GM23248 (cell line): ENCODE measurements around the gene CCDC92. TPM values are rescaled to one million over a fixed set of nuclear protein-coding genes. Genes with fewer than 3 reads are reported as not detected.

ENCODE experiments used
- DNase-seq: peaks from one replicate; pipeline ENCODE4 v3.0.0-alpha.2; 2015
- H2AFZ ChIP-seq: fragments of 200-600 bp; sonication (generic); 2 replicates; pipeline ENCODE4 v1.6.1; 2016; ENCODE audit warnings: antibody characterized with exemption
- H3F3A ChIP-seq: fragments of 200-600 bp; sonication (generic); 2 replicates; pipeline ENCODE4 v1.6.1; 2016; ENCODE audit warnings: mild to moderate bottlenecking, antibody characterized with exemption, mixed run types; ENCODE audit not compliant: insufficient read depth
- H3K27ac ChIP-seq: fragments of 200-600 bp; sonication (generic); 2 replicates; pipeline ENCODE4 v1.5.1; 2016; ENCODE audit warnings: mild to moderate bottlenecking
- H3K27me3 ChIP-seq: fragments of 200-600 bp; sonication (generic); replicated peaks from 2 replicates; pipeline ENCODE4 v1.6.1; 2016; ENCODE audit warnings: mild to moderate bottlenecking; ENCODE audit not compliant: insufficient read depth
- H3K36me3 ChIP-seq: fragments of 200-600 bp; sonication (generic); 2 replicates; pipeline ENCODE4 v1.6.1; 2016; ENCODE audit warnings: low read depth, mild to moderate bottlenecking
- H3K4me1 ChIP-seq: fragments of 200-600 bp; sonication (generic); 2 replicates; pipeline ENCODE4 v1.6.1; 2016; ENCODE audit warnings: mild to moderate bottlenecking; ENCODE audit not compliant: insufficient read depth
- H3K4me2 ChIP-seq: fragments of 200-600 bp; sonication (generic); one replicate; pipeline ENCODE4 v1.6.1; 2016; ENCODE audit warnings: mild to moderate bottlenecking; ENCODE audit not compliant: unreplicated experiment
- H3K4me3 ChIP-seq: fragments of 200-600 bp; sonication (generic); 2 replicates; pipeline ENCODE4 v1.5.1; 2016; ENCODE audit warnings: mild to moderate bottlenecking
- H3K79me2 ChIP-seq: fragments of 200-600 bp; sonication (generic); 2 replicates; pipeline ENCODE4 v1.6.1; 2016; ENCODE audit warnings: mild to moderate bottlenecking; ENCODE audit not compliant: insufficient read depth
- H3K9ac ChIP-seq: fragments of 200-600 bp; sonication (generic); 2 replicates; pipeline ENCODE4 v1.6.1; 2016; ENCODE audit warnings: mild to moderate bottlenecking
- H3K9me2 ChIP-seq: fragments of 200-600 bp; sonication (generic); 2 replicates; pipeline ENCODE4 v1.6.1; 2016; ENCODE audit warnings: mixed run types, mild to moderate bottlenecking, moderate library complexity; ENCODE audit not compliant: insufficient read depth
- H3K9me3 ChIP-seq: fragments of 200-600 bp; sonication (generic); one replicate; pipeline ENCODE4 v1.6.1; 2017; ENCODE audit warnings: low read depth
- H4K20me1 ChIP-seq: fragments of 200-600 bp; sonication (generic); 2 replicates; pipeline ENCODE4 v1.6.0; 2016; ENCODE audit not compliant: insufficient read depth
- EZH2 ChIP-seq: fragments of 200-600 bp; sonication (generic); IDR thresholded peaks from 2 replicates; pipeline ENCODE4 v1.6.1; 2018; ENCODE audit warnings: antibody characterized with exemption, mild to moderate bottlenecking; ENCODE audit not compliant: insufficient read depth, poor library complexity, severe bottlenecking
- EZH2phosphoT487 ChIP-seq: fragments of 200-600 bp; sonication (generic); IDR thresholded peaks from 2 replicates; pipeline ENCODE4 v1.6.1; 2018; ENCODE audit warnings: antibody characterized with exemption, moderate library complexity, mild to moderate bottlenecking, low read depth; ENCODE audit not compliant: insufficient read depth
- WGBS, 2 experiments: methylation state at CpG; one replicate each; pipeline ENCODE4 v1.1.6; 2015 to 2017; ENCODE audit warnings: low lambda C conversion rate in 2 of 2, low coverage in 1 of 2; ENCODE audit errors: missing lambda C conversion rate in 2 of 2; 5-methylcytosine and 5-hydroxymethylcytosine counted together
- in situ Hi-C: fragments of 300-500 bp; cut with MboI; formaldehyde crosslinking; loops from 2 replicates; pipeline ENCODE4 v1.15.0; 2020
- polyA plus RNA-seq: library from polyadenylated mRNA; unstranded; fragments of >200 nt; fragmentation: Nextera tagmentation; extraction: Ambion mirVana; gene quantifications from 2 replicates; pipeline ENCODE4 v1.2.1, GENCODE V29; 2016
- total RNA-seq: library from RNA; depleted of rRNA; stranded (reverse); fragments of >200 nt; shearing (Covaris generic); gene quantifications from 2 replicates; pipeline ENCODE4 v1.2.3, GENCODE V29; 2014

Gene CCDC92
- total and polyA plus RNA-seq, 2 experiments from 2014 or later: 20.3 to 49.5 TPM

GRCh38 chr12:123946152-123946515 lies 26.5 kb downstream of the CCDC92 start:
- no peak overlapping the region for H3K4me3 ChIP-seq
- H3K9ac ChIP-seq: no peak overlapping the region
- H3F3A ChIP-seq: peaks cover 14% of the 10 kb centered on the region
- WGBS, 2 experiments: 76 to 77% methylated on average over 8 of the region's 8 CpGs
- no peaks in the 10 kb centered on the region for H3K9me2 ChIP-seq
- H4K20me1 ChIP-seq: no peaks in the 10 kb centered on the region
- TF ChIP-seq EZH2 (no peak), EZH2phosphoT487 (no peak)
- H3K79me2 ChIP-seq: 0 out of 2 replicates have a peak, but pooled peaks cover 11% of the 10 kb centered on the region
- H3K36me3 ChIP-seq: peaks cover 8% of the 10 kb centered on the region
- no peak overlapping the region for H3K27ac ChIP-seq
- no peaks in the 10 kb centered on the region for H3K27me3 ChIP-seq
- no peak overlapping the region for H3K4me2 ChIP-seq
- in situ Hi-C loops: no loop called here
- H3K4me1 ChIP-seq: peaks cover 7% of the 10 kb centered on the region
- no peak overlapping the region for H2AFZ ChIP-seq
- H3K9me3 ChIP-seq: no peaks in the 10 kb centered on the region
- DNase-seq: no peak

GRCh38 chr12:123945287-123946151 lies 27.1 kb downstream of the CCDC92 start:
- peaks cover 8% of the 10 kb centered on the region for H3K36me3 ChIP-seq
- WGBS, 2 experiments: 86 to 91% methylated on average over 25 of the region's 25 CpGs
- no peak overlapping the region for H3K9ac ChIP-seq
- no peak overlapping the region for H3K4me2 ChIP-seq
- no peak overlapping the region for H3K4me3 ChIP-seq
- no peak for DNase-seq
- H2AFZ ChIP-seq: no peak overlapping the region
- peaks cover 7% of the 10 kb centered on the region for H3K4me1 ChIP-seq
- TF ChIP-seq EZH2phosphoT487: no peak
- no peak for TF ChIP-seq EZH2
- H3F3A ChIP-seq: peaks cover 14% of the 10 kb centered on the region
- 0 out of 2 replicates have a peak, but pooled peaks cover 8% of the 10 kb centered on the region for H3K79me2 ChIP-seq
- no peaks in the 10 kb centered on the region for H3K9me3 ChIP-seq
- in situ Hi-C loops: no loop called here
- no peaks in the 10 kb centered on the region for H3K9me2 ChIP-seq
- H3K27me3 ChIP-seq: no peaks in the 10 kb centered on the region
- H4K20me1 ChIP-seq: no peaks in the 10 kb centered on the region
- H3K27ac ChIP-seq: no peak overlapping the region

- Histone ChIP-seq H3F3A (peaks cover 14% of the 10 kb centered on the region), H4K20me1 (no peaks in the 10 kb centered on the region), H3K4me1 (peaks cover 7% of the 10 kb centered on the region), H3K9ac (no peak overlapping the region), H3K27ac (no peak overlapping the region), H3K36me3 (peaks cover 8% of the 10 kb centered on the region), H3K4me2 (no peak overlapping the region), H3K4me3 (no peak overlapping the region), H2AFZ (no peak overlapping the region), H3K9me2 (no peaks in the 10 kb centered on the region), H3K27me3 (no peaks in the 10 kb centered on the region), H3K79me2 (0 out of 2 replicates have a peak, but pooled peaks cover 3% of the 10 kb centered on the region), H3K9me3 (no peaks in the 10 kb centered on the region)
- 98 to 100% methylated on average over 9 to 10 of the region's 10 CpGs for WGBS, 2 experiments
- no peak for DNase-seq
- in situ Hi-C loops: no loop called here
- TF ChIP-seq EZH2 (no peak), EZH2phosphoT487 (no peak)
Observed at GRCh38 chr12:123944696-123945095, 27.9 kb downstream of the CCDC92 start.

- no peak overlapping the region for H3K27ac ChIP-seq
- H3K9me2 ChIP-seq: no peaks in the 10 kb centered on the region
- H3K4me3 ChIP-seq: no peak overlapping the region
- H4K20me1 ChIP-seq: no peaks in the 10 kb centered on the region
- in situ Hi-C loops: no loop called here
- H3K9me3 ChIP-seq: no peaks in the 10 kb centered on the region
- H3K4me2 ChIP-seq: no peak overlapping the region
- H3K4me1 ChIP-seq: peaks cover 7% of the 10 kb centered on the region
- H3K79me2 ChIP-seq: no peaks in the 10 kb centered on the region
- H3K9ac ChIP-seq: no peak overlapping the region
- peaks cover 8% of the 10 kb centered on the region for H3K36me3 ChIP-seq
- peaks cover 14% of the 10 kb centered on the region for H3F3A ChIP-seq
- no peak overlapping the region for H2AFZ ChIP-seq
- WGBS, 2 experiments: 94 to 97% methylated on average over 4 to 5 of the region's 5 CpGs
- no peaks in the 10 kb centered on the region for H3K27me3 ChIP-seq
- TF ChIP-seq EZH2: no peak
- TF ChIP-seq EZH2phosphoT487: no peak
- DNase-seq: no peak
Observed at GRCh38 chr12:123943816-123944215, 28.8 kb downstream of the CCDC92 start.
